Measurements from ENCODE around the gene BLM. TPM values are rescaled to one million over a fixed set of nuclear protein-coding genes. Genes with fewer than 3 reads are reported as not detected.

Gene BLM
- polyA plus RNA-seq, 1 experiment: 2.1 TPM

- Histone ChIP-seq H3K27ac (ENCODE audit: low read depth, low read length) (no peak overlapping the region), H3K27me3 (ENCODE audit: control insufficient read depth, insufficient read depth, low read length) (peaks cover 4% of the 10 kb centered on the region), H3K9me3 (ENCODE audit: control insufficient read depth, insufficient read depth, low read length) (no peaks in the 10 kb centered on the region; the same call in 1 of the 2 replicates), H3K4me3 (ENCODE audit: low read depth, low read length) (no peak overlapping the region)
- DNase-seq (ENCODE audit: low read depth, low spot score): peak; percentile 59
- TF ChIP-seq, protein P1, sequence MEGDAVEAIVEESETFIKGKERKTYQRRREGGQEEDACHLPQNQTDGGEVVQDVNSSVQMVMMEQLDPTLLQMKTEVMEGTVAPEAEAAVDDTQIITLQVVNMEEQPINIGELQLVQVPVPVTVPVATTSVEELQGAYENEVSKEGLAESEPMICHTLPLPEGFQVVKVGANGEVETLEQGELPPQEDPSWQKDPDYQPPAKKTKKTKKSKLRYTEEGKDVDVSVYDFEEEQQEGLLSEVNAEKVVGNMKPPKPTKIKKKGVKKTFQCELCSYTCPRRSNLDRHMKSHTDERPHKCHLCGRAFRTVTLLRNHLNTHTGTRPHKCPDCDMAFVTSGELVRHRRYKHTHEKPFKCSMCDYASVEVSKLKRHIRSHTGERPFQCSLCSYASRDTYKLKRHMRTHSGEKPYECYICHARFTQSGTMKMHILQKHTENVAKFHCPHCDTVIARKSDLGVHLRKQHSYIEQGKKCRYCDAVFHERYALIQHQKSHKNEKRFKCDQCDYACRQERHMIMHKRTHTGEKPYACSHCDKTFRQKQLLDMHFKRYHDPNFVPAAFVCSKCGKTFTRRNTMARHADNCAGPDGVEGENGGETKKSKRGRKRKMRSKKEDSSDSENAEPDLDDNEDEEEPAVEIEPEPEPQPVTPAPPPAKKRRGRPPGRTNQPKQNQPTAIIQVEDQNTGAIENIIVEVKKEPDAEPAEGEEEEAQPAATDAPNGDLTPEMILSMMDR (IDR thresholded peaks at IDR 0.05; ENCODE audit: low read depth, low read length): no peak
- ChIA-PET POLR2A (interaction anchor here (0.7 to 1.0 kb wide), 3 partner anchors 34 to 1028 kb away, joined by 3 to 7 read pairs (median 6); no protein-coding TSS in a partner anchor), CTCF (no interaction called here)
These were observed 119.2 kb downstream of the BLM start for GRCh38 chr15:90836296-90836871.

DNA sequence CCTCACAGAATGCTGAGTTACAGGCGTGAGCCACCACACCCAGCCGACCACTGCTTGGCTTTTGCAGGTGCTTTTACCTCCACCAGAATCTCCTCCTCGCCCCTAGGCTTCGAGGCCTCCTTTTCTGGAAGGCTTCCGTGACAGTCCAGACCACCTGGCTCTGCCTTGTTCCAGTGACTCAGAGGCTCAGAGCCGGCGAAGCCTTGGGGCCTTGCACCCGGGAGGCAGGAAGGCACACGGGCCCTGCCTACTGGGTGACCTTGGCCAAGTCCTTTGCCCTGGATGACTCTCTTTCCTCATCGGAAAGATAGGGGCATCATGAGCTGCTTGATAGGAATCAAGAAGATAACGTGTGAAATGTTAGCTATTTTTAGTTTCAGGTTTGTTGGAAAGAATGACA lies 119.9 kb downstream of the BLM start:
- ChIA-PET CTCF (no interaction called here), POLR2A (no interaction called here)
- TF ChIP-seq, protein P1 (IDR thresholded peaks at IDR 0.05; ENCODE audit: low read depth, low read length): no peak
- DNase-seq (ENCODE audit: low read depth, low spot score): no peak
- Histone ChIP-seq H3K9me3 (ENCODE audit: control insufficient read depth, insufficient read depth, low read length) (no peaks in the 10 kb centered on the region; the same call in 1 of the 2 replicates), H3K27ac (ENCODE audit: low read depth, low read length) (no peak overlapping the region), H3K4me3 (ENCODE audit: low read depth, low read length) (no peak overlapping the region), H3K27me3 (ENCODE audit: control insufficient read depth, insufficient read depth, low read length) (peaks cover 4% of the 10 kb centered on the region)

GRCh38 chr15:90838139-90838538 lies 121.0 kb downstream of the BLM start:
- ChIA-PET CTCF (interaction anchor here (0.6 kb wide), 1 partner anchor 68 kb away, joined by 4 read pairs; no protein-coding TSS in a partner anchor), POLR2A (no interaction called here)
- H3K27ac ChIP-seq (ENCODE audit: low read depth, low read length): no peak overlapping the region
- peaks cover 6% of the 10 kb centered on the region for H3K27me3 ChIP-seq (ENCODE audit: control insufficient read depth, insufficient read depth, low read length)
- H3K9me3 ChIP-seq (ENCODE audit: control insufficient read depth, insufficient read depth, low read length): no peaks in the 10 kb centered on the region; the same call in 1 of the 2 replicates
- TF ChIP-seq, protein P1 (IDR thresholded peaks at IDR 0.05; ENCODE audit: low read depth, low read length): no peak
- no peak overlapping the region for H3K4me3 ChIP-seq (ENCODE audit: low read depth, low read length)
- no peak for DNase-seq (ENCODE audit: low read depth, low spot score)

- Histone ChIP-seq H3K27me3 (ENCODE audit: control insufficient read depth, insufficient read depth, low read length) (peaks cover 6% of the 10 kb centered on the region), H3K4me3 (ENCODE audit: low read depth, low read length) (no peak overlapping the region), H3K27ac (ENCODE audit: low read depth, low read length) (no peak overlapping the region), H3K9me3 (ENCODE audit: control insufficient read depth, insufficient read depth, low read length) (no peaks in the 10 kb centered on the region; the same call in 1 of the 2 replicates)
- DNase-seq (ENCODE audit: low read depth, low spot score): no peak
- POLR2A ChIA-PET: no interaction called here
- CTCF ChIA-PET: interaction anchor here (0.6 kb wide), 1 partner anchor 69 kb away, joined by 4 read pairs; no protein-coding TSS in a partner anchor
- TF ChIP-seq, protein P1 (IDR thresholded peaks at IDR 0.05; ENCODE audit: low read depth, low read length): no peak
These were observed 121.4 kb downstream of the BLM start for GRCh38 chr15:90838544-90838943.

DNA sequence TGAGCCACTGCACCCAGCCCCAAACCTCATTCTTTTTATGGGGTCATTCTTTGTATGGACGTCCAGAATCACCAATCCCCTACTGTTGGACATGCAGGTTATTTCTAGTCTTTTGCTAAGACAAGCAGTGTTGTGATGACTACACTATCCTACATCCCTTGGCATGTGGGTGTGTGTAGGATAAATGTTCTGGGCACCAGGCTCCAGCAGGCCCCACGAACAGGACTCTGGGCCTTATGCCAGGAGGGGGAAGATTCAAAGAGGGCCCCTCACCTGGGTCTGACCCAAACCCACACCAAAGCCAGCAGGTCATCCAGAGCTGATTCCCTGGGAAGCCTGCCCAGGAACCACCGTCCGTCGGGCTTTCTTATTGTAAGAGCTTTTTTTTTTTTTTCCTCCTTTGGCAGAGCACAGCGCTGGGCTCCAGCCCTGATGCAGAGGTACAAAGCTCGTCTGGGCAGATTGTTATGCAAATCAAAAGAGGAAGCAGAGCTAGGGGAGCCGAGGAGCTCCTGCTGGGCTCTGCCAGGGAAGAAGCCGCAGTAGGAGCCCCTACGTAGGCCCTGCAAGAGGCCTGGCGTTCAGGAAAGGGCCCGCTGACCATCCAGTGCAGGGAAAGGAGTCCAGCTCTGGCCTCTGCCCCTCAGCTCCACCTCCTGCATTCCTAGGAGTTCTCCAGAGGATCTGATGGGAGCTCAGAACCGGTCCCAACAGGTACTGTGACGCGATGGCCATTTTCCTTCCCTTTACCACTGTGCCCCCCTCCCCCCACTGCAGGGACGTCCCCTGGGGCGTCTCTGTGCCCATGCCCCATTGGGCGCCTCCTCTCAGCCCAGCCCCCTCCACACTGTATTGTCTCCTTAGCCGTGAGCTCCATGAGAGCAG lies 122.3 kb downstream of the BLM start:
- TF ChIP-seq, protein P1 (IDR thresholded peaks at IDR 0.05; ENCODE audit: low read depth, low read length): no peak
- CTCF ChIA-PET: no interaction called here
- POLR2A ChIA-PET: no interaction called here
- peaks cover 6% of the 10 kb centered on the region for H3K27me3 ChIP-seq (ENCODE audit: control insufficient read depth, insufficient read depth, low read length)
- no peak overlapping the region for H3K27ac ChIP-seq (ENCODE audit: low read depth, low read length)
- no peak for DNase-seq (ENCODE audit: low read depth, low spot score)
- H3K4me3 ChIP-seq (ENCODE audit: low read depth, low read length): no peak overlapping the region
- H3K9me3 ChIP-seq (ENCODE audit: control insufficient read depth, insufficient read depth, low read length): no peaks in the 10 kb centered on the region; the same call in 1 of the 2 replicates
